ENCODE measurements around the gene TMF1. TPM values are rescaled to one million over a fixed set of nuclear protein-coding genes. Genes with fewer than 3 reads are reported as not detected.

Gene TMF1, protein sequence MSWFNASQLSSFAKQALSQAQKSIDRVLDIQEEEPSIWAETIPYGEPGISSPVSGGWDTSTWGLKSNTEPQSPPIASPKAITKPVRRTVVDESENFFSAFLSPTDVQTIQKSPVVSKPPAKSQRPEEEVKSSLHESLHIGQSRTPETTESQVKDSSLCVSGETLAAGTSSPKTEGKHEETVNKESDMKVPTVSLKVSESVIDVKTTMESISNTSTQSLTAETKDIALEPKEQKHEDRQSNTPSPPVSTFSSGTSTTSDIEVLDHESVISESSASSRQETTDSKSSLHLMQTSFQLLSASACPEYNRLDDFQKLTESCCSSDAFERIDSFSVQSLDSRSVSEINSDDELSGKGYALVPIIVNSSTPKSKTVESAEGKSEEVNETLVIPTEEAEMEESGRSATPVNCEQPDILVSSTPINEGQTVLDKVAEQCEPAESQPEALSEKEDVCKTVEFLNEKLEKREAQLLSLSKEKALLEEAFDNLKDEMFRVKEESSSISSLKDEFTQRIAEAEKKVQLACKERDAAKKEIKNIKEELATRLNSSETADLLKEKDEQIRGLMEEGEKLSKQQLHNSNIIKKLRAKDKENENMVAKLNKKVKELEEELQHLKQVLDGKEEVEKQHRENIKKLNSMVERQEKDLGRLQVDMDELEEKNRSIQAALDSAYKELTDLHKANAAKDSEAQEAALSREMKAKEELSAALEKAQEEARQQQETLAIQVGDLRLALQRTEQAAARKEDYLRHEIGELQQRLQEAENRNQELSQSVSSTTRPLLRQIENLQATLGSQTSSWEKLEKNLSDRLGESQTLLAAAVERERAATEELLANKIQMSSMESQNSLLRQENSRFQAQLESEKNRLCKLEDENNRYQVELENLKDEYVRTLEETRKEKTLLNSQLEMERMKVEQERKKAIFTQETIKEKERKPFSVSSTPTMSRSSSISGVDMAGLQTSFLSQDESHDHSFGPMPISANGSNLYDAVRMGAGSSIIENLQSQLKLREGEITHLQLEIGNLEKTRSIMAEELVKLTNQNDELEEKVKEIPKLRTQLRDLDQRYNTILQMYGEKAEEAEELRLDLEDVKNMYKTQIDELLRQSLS
- 88.0 and 127 TPM in 2 replicates for total RNA-seq (2013; cell fraction: nucleolus; rRNA removed)
- total RNA-seq (2014; rRNA removed) (15.8 and 16.5 TPM in 2 replicates), total RNA-seq (2014; rRNA removed; fragmentation: Illumina TruSeq; extraction: Trizol) (22.9 and 23.2 TPM in 2 replicates), total RNA-seq (2021) (18.5 and 19.0 TPM in 2 replicates), polyA plus RNA-seq (2011; rRNA removed) (17.1 and 33.3 TPM in 2 replicates), polyA plus RNA-seq (2014; fragmentation: Illumina TruSeq; extraction: Trizol) (18.1 and 20.5 TPM in 2 replicates), polyA plus RNA-seq (2014; fragmentation: Nextera tagmentation; extraction: Ambion mirVana) (1 to 10 TPM; 7.1 to 7.9 TPM), polyA plus RNA-seq (2014; rRNA removed) (13.3 and 23.8 TPM in 2 replicates), polyA plus RNA-seq (2016; fragmentation: Nextera tagmentation; extraction: Ambion mirVana) (10 to 100 TPM; 23.4 to 24.5 TPM), polyA minus RNA-seq (2011; rRNA and poly(A)+ RNA removed) (22.6 and 29.0 TPM in 2 replicates), Bru-seq, nascent RNA (percentile 94 among the genes with signal in this experiment), BruChase-seq, experiment 1, labeled RNA remaining after a 6-hour chase (percentile 95 among the genes with signal in this experiment), BruChase-seq, experiment 2, labeled RNA remaining after a 2-hour chase (percentile 97 among the genes with signal in this experiment)
- polyA plus RNA-seq (2011; ENCODE audit: low read depth): 8.5 TPM
- 6.1 and 6.8 TPM in 2 replicates for polyA plus RNA-seq (2011; cell fraction: cytosol; rRNA removed)
- polyA plus RNA-seq (2011; cell fraction: nucleus; rRNA removed): 10.8 and 21.1 TPM in 2 replicates
- 18.8 and 25.0 TPM in 2 replicates for polyA plus RNA-seq (2012)
- polyA minus RNA-seq (2011; cell fraction: cytosol; rRNA and poly(A)+ RNA removed): 8.6 and 10.2 TPM in 2 replicates
- 16.4 and 18.5 TPM in 2 replicates for polyA minus RNA-seq (2011; cell fraction: nucleus; rRNA and poly(A)+ RNA removed)
- long read RNA-seq, experiment 1, partial matches to known transcripts: 24 of 25 reads
- long read RNA-seq, experiment 1, other reads (novel, unspliced or antisense): 1 of 25 reads
- long read RNA-seq, experiment 2, partial matches to known transcripts: 465 of 483 reads
- long read RNA-seq, experiment 2, other reads (novel, unspliced or antisense): 18 of 483 reads

DNA sequence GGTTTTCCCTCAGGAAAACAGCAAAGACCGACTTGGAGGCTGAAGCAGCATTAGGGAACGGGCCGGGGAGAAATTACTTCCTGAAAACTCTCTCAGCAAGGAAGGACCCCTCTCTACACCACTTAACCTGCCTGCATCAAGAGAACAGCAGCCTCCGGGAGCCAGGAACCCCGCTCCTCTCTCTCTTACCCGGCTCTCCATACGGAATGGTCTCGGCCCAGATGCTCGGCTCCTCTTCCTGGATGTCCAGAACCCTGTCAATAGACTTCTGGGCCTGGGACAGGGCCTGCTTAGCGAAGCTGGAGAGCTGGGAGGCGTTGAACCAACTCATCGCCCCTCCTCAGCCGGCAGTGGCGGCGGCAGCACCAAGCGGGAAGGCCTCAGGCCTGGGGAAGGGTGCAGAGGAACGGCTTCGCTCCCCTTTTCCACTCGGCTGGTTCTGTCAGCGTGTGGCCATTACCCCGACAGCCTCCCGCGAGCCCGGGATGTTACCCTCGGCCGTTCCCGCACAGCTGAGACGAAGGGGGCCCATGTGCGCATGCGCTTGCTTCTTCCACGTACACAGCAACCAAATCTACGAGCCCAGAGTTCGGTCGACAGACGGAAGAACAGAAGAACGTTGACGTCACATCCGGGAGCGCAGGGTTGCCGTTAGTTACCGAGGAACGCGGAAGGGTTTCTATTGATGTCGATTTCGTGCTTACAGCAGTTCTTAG, at the start of gene TMF1:
TSS of gene TMF1 (minus strand) at position 578 of the 716 bp plus-strand sequence. CDS start at position 331, 247 bp downstream.
- Histone ChIP-seq H2AFZ (ENCODE audit: control insufficient read depth, low read depth, low read length) (peak within 1 kb of the TSS; percentile 79), H4K20me1 (ENCODE audit: control insufficient read depth, insufficient read depth) (no peaks in the 10 kb centered on the region), H3K9me3 (replicated peaks; ENCODE audit: control insufficient read depth, insufficient read depth, low read length) (no peaks in the 10 kb centered on the region), H3K4me1 (ENCODE audit: control insufficient read depth, insufficient read depth, low read length) (peaks cover 3% of the 10 kb centered on the region; the same call in 1 of the 2 replicates), H3K27ac (ENCODE audit: control insufficient read depth, insufficient read depth) (peak within 1 kb of the TSS; percentile 73), H3K79me2 (ENCODE audit: control insufficient read depth, insufficient read depth, low read length) (peaks cover 49% of the 10 kb centered on the region), H3K9ac (ENCODE audit: control insufficient read depth, insufficient read depth, low read length) (peak within 1 kb of the TSS; percentile 79), H3K36me3 (ENCODE audit: control insufficient read depth in 2 of 2, insufficient read depth in 2 of 2, low read length in 1 of 2) (peaks cover 0 to 4% of the 10 kb centered on the region in 2 experiments; a peak in 1 of 4 replicates), H3K27me3 (replicated peaks in 1 of 2; ENCODE audit: control insufficient read depth in 2 of 2, insufficient read depth in 2 of 2, low read length in 1 of 2) (no peaks in the 10 kb centered on the region), H3K4me3 (peak within 1 kb of the TSS; percentile 98), H3K4me2 (ENCODE audit: control insufficient read depth, insufficient read depth) (peak within 1 kb of the TSS; percentile 81)
- in situ Hi-C loops (cut with MboI) (no loop called here), intact Hi-C loops (cut with micrococcal nuclease; ENCODE audit: unreplicated experiment) (loop anchor here (2.0 kb wide), 1 partner anchor 33 kb away; the partner anchor contains the start of gene ARL6IP5)
- FAIRE-seq (peak; percentile 99), ATAC-seq (peak; percentile 92), DNase-seq (ENCODE audit: low read depth, low spot score) (peak; percentile 97)
- WGBS (ENCODE audit: insufficient coverage, insufficient replicate concordance, low lambda C conversion rate, missing lambda C conversion rate): under 1% methylated on average over 45 of the region's 45 CpGs
- RAD21 ChIA-PET (ENCODE audit: unreplicated experiment): interaction anchor here (1.0 to 7.4 kb wide), 6 partner anchors 25 to 69 kb away, joined by 3 to 152 read pairs (median 4); partner anchors contain the start of gene ARL6IP5
- TSS peak; percentile 61 for BruUV-seq (replicated peaks)
- SMC1A ChIA-PET (ENCODE audit: uncharacterized antibody, unreplicated experiment): interaction anchor here (0.9 to 7.6 kb wide), 11 partner anchors 9 to 253 kb away, joined by 3 to 234 read pairs (median 7); partner anchors contain the start of genes ARL6IP5, EOGT and UBA3
- CTCF ChIA-PET: interaction anchor here (0.7 to 2.5 kb wide), 10 partner anchors 9 to 254 kb away, joined by 3 to 13 read pairs (median 4); partner anchors contain the start of genes ARL6IP5 and EOGT
- POLR2A ChIA-PET: interaction anchor here (0.9 to 4.0 kb wide), 8 partner anchors 27 to 41 kb away, joined by 3 to 30 read pairs (median 6); partner anchors contain the start of genes ARL6IP5 and EOGT
- peak; percentile 74; the same call in 1 of the 2 replicates for TF ChIP-seq MTA3 (IDR thresholded peaks at IDR 0.05; ENCODE audit: borderline replicate concordance, low read length)
- TF ChIP-seq TCF7 (IDR thresholded peaks at IDR 0.05; ENCODE audit: borderline replicate concordance): no peak
- no peak for TF ChIP-seq ZNF622 (IDR thresholded peaks at IDR 0.05)
- TF ChIP-seq CREM (IDR thresholded peaks at IDR 0.05; ENCODE audit: low read depth): peak; percentile 96
- TF ChIP-seq PAX5 (IDR thresholded peaks at IDR 0.05; ENCODE audit: borderline replicate concordance, low read depth, low read length): peak; percentile 83; the same call in 1 of the 2 replicates
- TF ChIP-seq TAF1 (IDR thresholded peaks at IDR 0.05; ENCODE audit: borderline replicate concordance, low read depth, low read length): peak; percentile 53; the same call in 1 of the 2 replicates
- TF ChIP-seq, protein P1, sequence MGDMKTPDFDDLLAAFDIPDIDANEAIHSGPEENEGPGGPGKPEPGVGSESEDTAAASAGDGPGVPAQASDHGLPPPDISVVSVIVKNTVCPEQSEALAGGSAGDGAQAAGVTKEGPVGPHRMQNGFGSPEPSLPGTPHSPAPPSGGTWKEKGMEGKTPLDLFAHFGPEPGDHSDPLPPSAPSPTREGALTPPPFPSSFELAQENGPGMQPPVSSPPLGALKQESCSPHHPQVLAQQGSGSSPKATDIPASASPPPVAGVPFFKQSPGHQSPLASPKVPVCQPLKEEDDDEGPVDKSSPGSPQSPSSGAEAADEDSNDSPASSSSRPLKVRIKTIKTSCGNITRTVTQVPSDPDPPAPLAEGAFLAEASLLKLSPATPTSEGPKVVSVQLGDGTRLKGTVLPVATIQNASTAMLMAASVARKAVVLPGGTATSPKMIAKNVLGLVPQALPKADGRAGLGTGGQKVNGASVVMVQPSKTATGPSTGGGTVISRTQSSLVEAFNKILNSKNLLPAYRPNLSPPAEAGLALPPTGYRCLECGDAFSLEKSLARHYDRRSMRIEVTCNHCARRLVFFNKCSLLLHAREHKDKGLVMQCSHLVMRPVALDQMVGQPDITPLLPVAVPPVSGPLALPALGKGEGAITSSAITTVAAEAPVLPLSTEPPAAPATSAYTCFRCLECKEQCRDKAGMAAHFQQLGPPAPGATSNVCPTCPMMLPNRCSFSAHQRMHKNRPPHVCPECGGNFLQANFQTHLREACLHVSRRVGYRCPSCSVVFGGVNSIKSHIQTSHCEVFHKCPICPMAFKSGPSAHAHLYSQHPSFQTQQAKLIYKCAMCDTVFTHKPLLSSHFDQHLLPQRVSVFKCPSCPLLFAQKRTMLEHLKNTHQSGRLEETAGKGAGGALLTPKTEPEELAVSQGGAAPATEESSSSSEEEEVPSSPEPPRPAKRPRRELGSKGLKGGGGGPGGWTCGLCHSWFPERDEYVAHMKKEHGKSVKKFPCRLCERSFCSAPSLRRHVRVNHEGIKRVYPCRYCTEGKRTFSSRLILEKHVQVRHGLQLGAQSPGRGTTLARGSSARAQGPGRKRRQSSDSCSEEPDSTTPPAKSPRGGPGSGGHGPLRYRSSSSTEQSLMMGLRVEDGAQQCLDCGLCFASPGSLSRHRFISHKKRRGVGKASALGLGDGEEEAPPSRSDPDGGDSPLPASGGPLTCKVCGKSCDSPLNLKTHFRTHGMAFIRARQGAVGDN (IDR thresholded peaks at IDR 0.05): peak; percentile 31; the same call in 1 of the 2 replicates
- no peak for TF ChIP-seq YBX1 (IDR thresholded peaks at IDR 0.05)
- no peak for TF ChIP-seq SUZ12 (IDR thresholded peaks at IDR 0.05; ENCODE audit: unreplicated experiment)
- peak; percentile 15; the same call in 1 of the 2 replicates for TF ChIP-seq BRCA1 (IDR thresholded peaks at IDR 0.05; ENCODE audit: low read depth, low read length)

All from GM12878 (cell line).